HG03354 (cell line): ENCODE measurements around the gene CYRIA.

Experiments used
- ATAC-seq: cut with Tn5 transposase; IDR thresholded peaks from one replicate; pipeline ENCODE4 v1.9.1; 2021; ENCODE audit warnings: mild to moderate bottlenecking; ENCODE audit not compliant: unreplicated experiment, poor library complexity, severe bottlenecking

CYRIA gene

DNA sequence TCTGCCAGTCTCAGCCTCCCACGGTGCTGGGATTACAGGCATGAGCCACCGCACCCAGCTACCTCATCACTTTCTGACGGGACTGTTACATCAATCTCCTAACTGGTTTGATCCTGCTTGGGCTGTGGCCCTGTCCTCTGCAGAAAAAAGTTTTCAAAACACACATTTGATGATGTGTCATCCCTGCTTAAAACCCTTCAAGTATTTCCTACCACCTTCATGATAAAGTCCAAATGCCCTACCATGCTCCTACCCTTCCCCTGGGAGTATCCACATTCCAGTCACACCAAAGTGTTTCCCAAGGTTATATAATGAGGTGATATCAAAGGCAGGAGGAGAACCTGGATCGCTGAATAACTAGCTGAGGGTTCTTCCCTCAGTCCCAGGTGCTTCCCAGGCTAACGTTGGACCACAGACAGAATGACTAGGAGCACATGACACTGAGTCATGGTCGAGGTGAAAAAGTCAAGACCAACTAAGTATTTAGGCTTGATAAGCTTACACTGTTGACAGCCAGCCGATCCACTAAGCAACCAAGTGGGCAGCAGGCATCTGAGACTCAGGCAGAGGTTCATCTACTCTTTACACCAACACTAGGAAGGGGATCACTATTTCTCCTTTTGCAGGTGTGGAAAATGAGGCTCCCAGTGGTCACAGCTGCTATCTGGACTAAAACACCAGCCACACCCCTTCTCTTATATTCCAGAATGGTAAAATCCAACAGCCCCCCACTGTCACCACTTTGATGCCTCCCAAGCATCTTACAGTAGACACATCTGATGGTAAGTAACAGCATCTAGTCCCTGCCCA is 31.8 kb downstream of the CYRIA start:
- ATAC-seq, result no peak

DNA sequence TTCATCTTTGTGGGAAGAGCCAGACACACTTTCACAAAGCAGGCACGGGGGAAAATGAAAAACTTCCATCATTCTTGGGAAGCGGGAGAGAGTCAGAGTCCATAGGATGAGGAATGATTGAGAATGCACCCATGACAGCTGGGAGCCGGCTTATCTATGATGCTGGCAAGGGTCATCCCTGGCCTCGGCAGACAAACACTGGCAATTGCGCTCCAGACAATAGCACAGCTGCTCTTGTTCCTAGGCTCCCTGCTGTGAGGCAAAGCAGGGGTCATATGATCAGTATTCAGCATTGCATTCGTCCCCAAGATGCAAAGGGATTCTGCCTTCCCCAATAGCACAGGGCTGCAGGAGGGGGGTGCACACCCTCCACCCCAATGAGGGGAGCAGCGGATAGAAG is 33.0 kb downstream of the CYRIA start:
- ATAC-seq, result no peak

DNA sequence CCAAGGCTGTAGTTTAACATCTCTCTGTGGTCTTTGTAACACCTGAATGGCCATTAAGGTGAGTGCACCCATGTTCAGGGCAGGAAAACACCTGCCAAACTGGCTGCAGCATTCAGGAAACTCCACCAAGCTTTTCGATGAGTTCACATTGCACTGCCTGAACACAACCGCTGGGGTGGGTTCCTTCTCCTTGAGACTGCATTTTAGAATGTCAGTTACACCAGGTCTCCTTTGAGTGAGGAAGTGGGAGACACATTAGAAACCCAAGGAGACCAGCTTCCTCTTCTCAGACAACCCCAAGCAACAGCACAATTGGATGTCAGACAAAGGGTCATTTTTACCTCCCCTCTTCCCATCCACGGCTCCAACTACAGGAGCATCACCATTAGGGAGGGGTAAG is 35.2 kb downstream of the CYRIA start:
- ATAC-seq, result no peak

DNA sequence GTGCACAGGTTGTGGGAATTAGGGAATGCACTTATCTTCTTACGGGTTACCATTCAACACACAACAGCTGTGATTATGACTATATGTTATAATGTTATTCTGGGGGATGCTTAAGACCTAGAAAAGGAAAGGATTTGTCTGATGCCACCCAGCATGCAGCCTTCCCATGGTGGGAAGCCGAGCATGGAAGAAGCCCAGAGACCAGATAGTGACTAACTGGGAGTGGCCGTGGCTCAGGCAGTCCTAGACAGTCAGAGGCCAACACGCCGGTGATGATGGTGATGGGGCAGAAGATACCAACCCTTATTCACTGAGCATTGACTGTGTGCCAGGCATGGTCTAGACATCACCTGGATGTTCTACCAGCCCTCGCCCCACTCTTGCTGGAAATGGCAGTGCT is 35.9 kb downstream of the CYRIA start:
- ATAC-seq, result no peak

DNA sequence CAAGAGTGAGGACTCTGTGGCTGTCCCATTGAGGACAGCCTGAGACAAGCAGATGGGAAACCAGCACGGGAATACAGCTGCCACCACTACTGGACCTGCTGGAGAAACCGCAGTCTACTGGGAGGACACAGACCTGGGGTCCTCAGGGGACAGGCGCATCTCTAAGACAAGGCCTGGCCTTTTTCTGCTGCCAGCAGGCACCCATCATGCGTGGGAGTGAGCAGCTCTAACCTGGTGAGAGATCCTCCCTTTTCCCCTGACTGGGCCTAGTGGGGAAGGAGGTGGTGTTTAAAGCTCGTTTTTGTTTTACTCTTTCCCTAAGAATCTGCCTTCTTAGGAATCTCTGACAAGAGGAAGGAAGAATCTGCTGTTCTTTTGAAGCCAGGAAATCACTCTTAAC is 36.6 kb downstream of the CYRIA start:
- no peak for ATAC-seq

DNA sequence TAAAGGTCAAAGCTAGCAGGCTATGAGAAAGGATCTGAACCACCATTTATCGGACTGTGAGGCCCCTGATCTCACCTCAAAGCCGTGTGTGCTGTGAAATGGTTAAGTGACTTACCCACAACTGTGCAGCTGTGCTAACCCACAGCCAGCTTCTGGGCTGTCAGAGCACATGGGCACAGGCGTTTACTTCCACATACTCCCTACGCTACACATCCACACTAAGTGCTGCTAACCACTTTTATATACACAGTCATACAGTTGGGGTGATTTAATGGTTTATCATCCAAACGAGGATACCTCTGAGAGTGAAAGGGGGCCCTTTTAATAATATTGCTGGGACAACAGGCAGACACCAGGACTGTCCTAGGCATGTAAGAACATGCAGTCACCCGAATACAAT is 37.3 kb downstream of the CYRIA start:
- ATAC-seq, result no peak

DNA sequence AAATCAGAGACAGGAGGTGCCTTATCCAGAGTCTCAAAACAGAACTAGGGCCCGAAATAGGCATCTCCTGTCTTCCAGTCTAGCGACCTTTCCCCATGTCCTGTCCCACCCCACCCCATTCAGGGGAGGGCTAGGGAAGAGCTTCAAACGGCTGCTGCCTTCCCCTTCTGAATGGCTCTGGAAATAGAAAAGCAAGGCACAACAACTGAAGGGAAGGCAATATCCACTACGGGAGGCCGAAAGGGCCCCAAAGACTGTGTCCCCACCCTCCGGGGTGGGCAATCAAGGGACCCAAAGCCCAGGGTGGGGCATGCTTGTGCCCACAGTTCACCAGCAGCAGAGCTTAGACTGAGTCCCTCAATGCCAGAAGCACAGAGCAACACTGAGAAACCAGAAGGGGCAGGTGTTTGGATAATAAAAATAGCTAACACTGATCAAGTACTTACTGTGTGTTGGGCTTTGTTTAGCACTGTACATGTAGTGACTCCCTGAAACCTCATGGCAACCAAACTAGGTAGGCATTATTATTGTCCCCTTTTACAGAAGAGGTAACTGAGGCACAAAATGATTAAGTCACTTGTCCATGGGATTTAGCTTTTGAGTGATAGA is 38.5 kb downstream of the CYRIA start:
- no peak for ATAC-seq

DNA sequence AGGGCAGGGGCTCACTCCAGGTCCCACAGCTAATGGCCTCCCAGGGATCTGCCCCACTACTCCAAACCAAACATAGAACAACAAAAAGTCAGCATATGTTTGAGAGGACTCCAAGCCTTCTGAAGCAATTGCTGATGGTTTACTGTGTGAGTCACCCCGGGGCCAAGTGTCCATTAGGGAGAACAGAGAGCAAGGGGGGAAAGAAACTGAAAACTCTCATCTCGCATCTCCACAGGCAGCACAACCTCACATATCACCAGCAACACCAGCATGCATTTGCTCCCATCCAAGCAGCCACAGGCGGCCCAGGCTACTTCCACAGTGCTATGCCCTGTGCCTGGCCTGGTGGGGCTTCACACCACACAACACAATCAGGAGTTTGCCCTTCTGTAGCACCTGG is 39.1 kb downstream of the CYRIA start:
- no peak for ATAC-seq

DNA sequence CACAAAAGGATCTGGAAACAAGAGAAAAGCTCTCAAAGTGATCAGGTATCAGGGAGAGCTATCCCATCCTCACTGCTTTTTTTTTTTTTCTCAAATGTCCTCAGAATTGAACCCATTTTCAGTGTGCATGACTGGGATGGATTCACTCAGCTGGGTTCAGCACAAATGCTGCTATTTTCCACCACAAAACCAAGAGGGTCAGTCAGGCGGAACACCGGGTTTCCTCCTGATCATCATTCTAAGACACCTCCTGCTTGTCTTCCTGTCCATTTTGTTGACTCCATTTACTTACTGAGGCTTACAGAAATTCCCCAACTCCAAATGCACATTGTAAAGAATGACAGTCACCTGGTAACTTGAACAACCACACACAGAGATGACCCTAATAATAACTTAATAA is 39.9 kb downstream of the CYRIA start:
- peak; percentile 68 for ATAC-seq

DNA sequence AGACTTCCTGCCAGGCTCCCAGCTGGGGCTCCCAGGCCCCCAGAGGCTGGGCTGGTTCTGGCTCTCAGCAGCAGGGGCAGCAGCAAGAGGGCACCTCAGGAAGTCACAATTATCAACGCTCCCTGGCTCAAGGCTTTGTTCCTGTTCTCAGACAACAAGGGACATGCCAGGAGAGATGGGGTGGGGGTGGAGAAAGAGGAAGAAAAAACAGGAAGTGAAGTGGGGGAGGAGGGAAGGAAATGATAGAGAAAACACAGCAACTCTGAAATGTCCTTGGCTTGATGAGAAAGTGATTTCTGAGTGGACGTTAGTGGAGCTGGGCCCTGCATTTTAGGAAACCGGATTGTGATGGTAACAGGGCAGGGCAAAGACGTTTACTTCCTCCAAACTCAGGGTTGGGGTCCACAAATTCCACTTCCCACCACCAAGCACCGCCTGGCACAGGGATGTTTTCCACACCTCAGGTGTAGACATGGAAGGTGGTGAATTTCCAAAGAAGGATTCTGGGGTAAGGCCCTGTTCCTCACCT is 40.4 kb downstream of the CYRIA start:
- peak; percentile 11 for ATAC-seq

DNA sequence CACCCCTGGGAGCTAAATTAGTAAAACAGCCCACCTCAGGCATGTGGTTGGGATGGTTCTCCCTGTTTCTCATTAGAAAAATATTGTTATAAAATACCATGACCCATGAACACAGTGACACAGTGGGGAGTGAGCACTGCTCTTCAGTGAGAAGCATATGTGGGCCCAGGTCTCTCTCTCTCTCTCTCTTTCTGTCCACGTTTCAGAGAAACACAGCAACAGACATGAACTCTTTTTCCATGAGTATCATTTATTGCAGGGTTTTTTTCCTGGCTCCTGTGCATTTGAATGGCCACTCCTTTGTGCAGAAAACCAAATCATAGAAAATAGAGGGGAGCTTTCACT is 41.2 kb downstream of the CYRIA start:
- no peak for ATAC-seq

DNA sequence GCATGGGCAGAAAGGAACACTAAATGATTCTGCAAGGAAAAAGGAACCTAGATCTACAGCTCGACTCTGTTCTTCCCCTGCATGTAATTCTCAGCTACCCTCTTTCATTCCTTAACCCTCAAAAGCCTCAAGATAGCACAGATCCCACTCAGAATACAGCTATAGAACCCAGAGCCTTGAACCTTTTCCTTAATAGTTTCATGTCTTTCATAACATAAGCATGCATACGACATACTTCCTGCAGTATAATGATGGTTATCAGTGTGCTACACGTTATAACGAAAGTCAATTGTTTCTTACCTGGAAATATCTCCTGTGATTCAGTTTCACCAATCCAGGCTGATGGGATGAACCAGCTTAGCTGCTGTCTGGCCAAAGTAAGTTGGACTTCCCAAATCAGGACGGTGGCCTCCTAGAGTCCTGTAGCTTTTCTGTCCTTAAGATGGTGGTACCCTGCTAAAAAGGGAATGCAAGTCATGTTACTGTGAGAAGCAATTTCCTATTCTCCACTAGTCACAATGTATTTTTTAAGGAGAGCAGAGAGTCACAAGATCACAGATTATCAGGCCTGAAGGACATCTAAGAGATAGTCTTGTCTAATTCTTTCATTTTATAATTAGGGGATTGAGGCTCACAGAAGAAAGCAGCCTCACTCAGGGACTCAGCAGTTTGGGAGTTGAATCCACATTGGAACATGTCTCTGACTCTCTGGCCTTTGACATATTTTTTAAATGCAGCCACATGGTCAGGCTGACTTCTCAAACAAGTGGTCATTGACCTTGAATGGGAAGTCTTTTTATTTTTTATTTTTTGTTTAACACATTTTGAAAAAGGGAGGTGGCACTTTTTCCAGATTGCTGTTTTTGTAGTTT is 41.8 kb downstream of the CYRIA start:
- ATAC-seq, result no peak

DNA sequence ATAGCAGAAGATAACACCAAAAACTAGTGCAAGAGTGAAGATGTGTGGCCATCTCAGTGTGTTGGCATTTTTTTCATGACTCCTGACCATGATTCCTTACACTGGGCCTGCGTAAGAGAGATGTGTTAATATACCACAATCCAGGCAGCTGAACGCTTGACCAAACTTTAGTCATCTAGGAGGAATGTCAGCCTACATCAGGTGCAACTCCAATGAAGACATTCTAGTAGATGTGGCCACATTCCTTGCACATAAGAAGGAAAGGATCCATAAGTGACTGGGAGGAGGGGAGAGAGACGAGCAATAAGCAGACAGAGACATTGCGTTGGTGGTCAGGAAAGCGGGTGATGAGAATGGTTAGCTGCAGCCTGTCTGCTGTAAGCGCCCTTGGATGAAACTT is 42.6 kb downstream of the CYRIA start:
- ATAC-seq, result no peak

DNA sequence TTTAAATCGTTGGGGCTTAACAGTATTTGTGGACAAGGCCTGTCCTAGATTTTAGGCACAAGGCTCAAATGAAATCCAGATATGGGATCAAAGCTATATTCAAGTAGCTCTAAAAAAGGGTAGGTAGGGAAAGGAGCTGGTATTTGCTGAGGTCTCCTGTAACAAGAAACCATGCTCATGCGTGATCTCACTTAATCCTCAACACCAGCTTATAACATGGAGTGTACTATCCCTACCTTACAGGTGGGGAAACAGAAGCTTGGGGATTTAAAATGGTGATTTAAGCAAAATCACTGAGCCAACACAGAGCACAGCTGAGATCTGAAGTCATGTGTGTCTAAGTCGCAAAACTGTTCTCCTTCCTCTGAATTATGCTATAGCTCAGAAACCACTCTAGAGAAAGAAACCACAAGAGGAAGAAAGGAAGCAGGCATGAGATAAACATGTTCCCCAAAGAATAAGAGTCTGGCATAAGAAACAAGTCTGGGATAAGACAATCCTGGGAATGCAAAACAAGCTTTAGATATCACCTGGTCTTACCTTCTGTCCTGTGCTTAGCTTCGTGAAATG is 43.1 kb downstream of the CYRIA start:
- ATAC-seq, result no peak

DNA sequence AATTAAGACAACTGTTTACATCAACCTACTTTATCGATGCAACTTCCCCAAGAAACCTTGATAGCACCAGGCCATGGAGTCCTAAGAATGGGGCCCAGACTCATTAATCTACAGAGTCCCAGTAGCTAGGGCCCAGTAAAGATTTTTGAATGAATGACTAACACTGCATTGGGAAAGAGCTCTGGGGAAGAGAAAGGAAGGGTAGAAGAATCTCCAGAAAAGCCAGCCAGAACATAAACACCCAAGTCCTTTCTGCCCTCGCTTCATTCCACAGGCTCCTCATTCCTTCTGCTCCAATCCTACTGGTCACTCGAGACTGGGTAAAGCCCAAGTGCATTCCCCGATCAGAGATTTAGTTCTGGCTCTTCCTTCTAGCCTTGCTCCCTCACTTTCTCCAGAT is 44.3 kb downstream of the CYRIA start:
- no peak for ATAC-seq

DNA sequence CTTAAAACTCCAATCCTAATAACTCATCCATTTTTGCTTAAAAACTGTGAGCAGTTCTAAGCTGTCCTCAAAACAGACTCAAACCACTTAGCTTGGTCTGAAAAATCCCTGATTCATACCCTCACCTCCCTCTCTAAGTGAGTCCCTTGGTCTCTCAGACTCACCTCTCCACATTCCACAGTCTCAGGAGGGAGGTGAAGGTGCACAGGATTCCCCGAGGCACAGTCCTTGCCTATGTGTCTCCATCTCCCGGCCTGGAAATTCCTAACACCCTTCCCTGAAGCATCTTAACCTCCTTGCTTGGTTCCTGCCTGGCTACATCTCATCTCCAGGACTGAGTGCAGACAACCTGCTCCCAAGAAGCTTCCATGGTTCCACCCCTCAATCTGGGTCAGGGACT is 45.0 kb downstream of the CYRIA start:
- no peak for ATAC-seq

DNA sequence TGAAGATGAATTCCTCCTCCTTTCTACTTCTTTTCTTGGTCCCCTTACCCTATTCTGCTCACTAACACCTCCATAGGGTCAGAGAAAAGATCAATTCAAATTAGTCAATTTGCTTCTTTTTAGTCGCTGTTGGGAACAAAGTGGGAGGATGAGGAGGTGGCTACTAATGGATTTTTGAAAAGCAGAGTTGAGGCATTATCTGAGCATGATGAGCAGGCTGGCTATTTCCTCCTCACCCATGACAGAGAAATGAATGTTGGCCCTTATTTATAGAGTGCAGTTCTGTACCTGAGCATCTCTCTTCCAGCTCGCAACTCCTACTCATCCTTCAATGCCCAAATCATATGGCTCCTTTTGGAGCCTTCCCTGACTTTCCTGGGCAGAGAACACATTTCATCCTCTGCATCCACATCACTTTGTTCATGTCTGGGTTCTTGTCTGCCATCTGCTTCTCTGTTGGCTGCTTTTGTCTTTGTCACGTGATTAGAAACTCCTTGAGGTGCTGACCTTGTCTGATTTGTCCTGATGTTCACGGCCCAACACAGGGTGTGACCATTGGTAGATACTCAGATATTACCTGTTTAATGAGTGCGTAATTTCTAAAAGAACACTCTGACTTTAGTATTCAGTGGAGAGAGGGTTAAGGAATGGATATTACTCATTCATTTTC is 45.9 kb downstream of the CYRIA start:
- ATAC-seq, result no peak

DNA sequence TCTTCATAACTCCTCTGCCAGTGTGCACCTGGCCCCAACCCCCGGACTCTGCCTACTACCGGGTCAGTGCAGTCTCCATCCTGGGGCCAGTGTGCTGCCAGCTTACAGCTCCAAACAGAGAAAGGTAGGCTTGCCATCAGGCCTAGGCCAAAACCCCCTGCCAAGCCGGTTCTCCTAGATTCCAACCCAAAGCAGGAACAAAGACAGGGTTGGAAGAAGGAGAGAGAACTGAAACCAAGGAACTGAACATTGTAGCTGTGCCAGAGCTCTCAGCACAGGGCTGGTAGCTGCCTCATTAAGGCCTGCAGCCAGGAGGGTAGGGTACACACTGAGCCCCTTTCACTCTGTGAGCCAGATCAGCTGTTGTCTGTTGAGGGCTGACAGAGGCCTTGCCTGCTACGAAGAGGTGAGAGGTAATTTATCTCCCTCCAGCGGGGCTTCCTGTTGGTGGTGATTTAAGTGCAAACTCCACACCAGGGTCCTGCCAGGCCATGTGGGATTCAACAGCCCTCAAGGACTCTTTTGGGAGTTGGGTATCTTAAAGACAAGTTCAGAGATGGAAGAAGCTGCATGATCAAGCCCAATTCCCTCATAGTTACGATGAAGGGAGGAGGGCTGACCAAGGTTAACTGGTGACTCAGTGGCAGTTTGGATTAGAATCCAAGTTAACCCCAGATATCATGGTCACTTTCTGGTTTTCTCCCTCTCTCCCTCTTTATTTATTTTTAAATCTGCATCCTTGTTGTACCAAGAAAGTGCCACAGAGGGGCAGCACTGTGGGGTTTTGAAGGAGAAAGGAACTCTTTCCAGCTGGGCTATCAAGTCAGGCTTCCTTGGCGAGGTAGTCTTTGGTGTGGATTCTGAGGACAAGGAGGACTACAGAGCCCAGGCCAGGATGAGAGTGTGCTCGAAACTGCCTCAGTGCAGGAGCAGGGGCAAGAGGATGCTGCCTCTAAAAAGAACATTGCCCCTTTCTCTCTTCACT is 48.1 kb downstream of the CYRIA start:
- ATAC-seq, result no peak
